H1 (cell line): Measurements from ENCODE around the gene BRPF3. TPM values are rescaled to one million over a fixed set of nuclear protein-coding genes. Genes with fewer than 3 reads are reported as not detected.

Experiments
- CTCF ChIA-PET: fragments of 300-600 bp; sonication (Branson Sonifier 250); formaldehyde crosslinking; loops from one replicate; lab custom pipeline; 2021; ENCODE audit not compliant: partially characterized antibody; lab: Charles Lee
- POLR2A ChIA-PET: fragments of 300-600 bp; sonication (Branson Sonifier 250); formaldehyde crosslinking; loops from one replicate; lab custom pipeline; 2021; ENCODE audit warnings: inconsistent platforms; ENCODE audit not compliant: partially characterized antibody; lab: Charles Lee
- DNase-seq, 2 experiments: peaks; one replicate each; pipeline versions ENCODE4 v3.0.0 to v3.0.0-alpha.2; 2010 to 2022; ENCODE audit warnings: low spot score in 2 of 2, low read depth in 1 of 2, mixed read lengths in 1 of 2
- FAIRE-seq: peaks from 2 replicates; lab custom pipeline; 2011; peaks lifted over from hg19 to GRCh38; lab: Jason Lieb, UNC
- H2AFZ ChIP-seq: 2 replicates; pipeline ENCODE4 v1.8.1; 2012; ENCODE audit warnings: low read length, inconsistent platforms
- H2AK5ac ChIP-seq: 2 replicates; pipeline ENCODE4 v1.6.1; 2013; ENCODE audit warnings: low read depth, low read length
- H2BK120ac ChIP-seq: replicated peaks from 2 replicates; pipeline ENCODE3; 2013; ENCODE audit warnings: low read depth, low read length, inconsistent platforms
- H2BK12ac ChIP-seq: 2 replicates; pipeline ENCODE4 v1.6.1; 2013; ENCODE audit warnings: low read depth, low read length
- H2BK15ac ChIP-seq: 2 replicates; pipeline ENCODE4 v1.6.1; 2013; ENCODE audit warnings: low read length
- H2BK20ac ChIP-seq: 2 replicates; pipeline ENCODE4 v1.6.1; 2013; ENCODE audit warnings: low read length
- H2BK5ac ChIP-seq: 2 replicates; pipeline ENCODE4 v1.6.1; 2013; ENCODE audit warnings: low read depth, low read length
- H3K14ac ChIP-seq: 2 replicates; pipeline ENCODE4 v1.6.1; 2013; ENCODE audit warnings: inconsistent platforms; ENCODE audit not compliant: insufficient read length
- H3K18ac ChIP-seq: 2 replicates; pipeline ENCODE4 v1.6.1; 2013; ENCODE audit warnings: low read length; ENCODE audit errors: extremely low read depth
- H3K23ac ChIP-seq: 2 replicates; pipeline ENCODE4 v1.6.1; 2013; ENCODE audit warnings: inconsistent platforms; ENCODE audit not compliant: insufficient read length
- H3K23me2 ChIP-seq: 2 replicates; pipeline ENCODE4 v1.6.1; 2013; ENCODE audit warnings: low read depth, low read length
- H3K27ac ChIP-seq: 2 replicates; pipeline ENCODE4 v1.6.1; 2011; ENCODE audit warnings: low read depth, low read length, inconsistent platforms
- H3K27me3 ChIP-seq, 4 experiments: replicated peaks in 1 of 4; 1 replicate in 1 of 4; 2 replicates in 3 of 4; pipeline versions ENCODE4 v1.6.1 to v1.8.1; 2011 to 2013; ENCODE audit warnings: low read length in 3 of 4, mild to moderate bottlenecking in 3 of 4, inconsistent platforms in 2 of 4, mixed read lengths in 2 of 4, moderate library complexity in 1 of 4; ENCODE audit not compliant: control insufficient read depth in 3 of 4, insufficient read depth in 3 of 4; ENCODE audit errors: extremely low read depth in 1 of 4
- H3K36me3 ChIP-seq, 4 experiments: 2 replicates each; pipeline versions ENCODE4 v1.6.1 to v1.8.1; 2011 to 2013; ENCODE audit warnings: mild to moderate bottlenecking in 4 of 4, low read length in 3 of 4, moderate library complexity in 2 of 4, control low read depth in 1 of 4, inconsistent platforms in 1 of 4; ENCODE audit not compliant: insufficient read depth in 4 of 4, control insufficient read depth in 2 of 4
- H3K4ac ChIP-seq: replicated peaks from 2 replicates; pipeline ENCODE3; 2013; ENCODE audit warnings: low read length, low read depth, mixed read lengths, inconsistent platforms; ENCODE audit not compliant: insufficient read length
- H3K4me1 ChIP-seq, 4 experiments: replicated peaks in 1 of 4; 1 replicate in 1 of 4; 2 replicates in 3 of 4; pipeline versions ENCODE4 v1.6.1 to v1.8.1; 2011 to 2013; ENCODE audit warnings: low read length in 3 of 4, inconsistent platforms in 2 of 4, mixed read lengths in 1 of 4; ENCODE audit not compliant: insufficient read depth in 4 of 4, control insufficient read depth in 3 of 4
- H3K4me2 ChIP-seq, 2 experiments: 2 replicates each; pipeline versions ENCODE4 v1.6.1 to v1.8.1; 2011 to 2013; ENCODE audit warnings: low read depth in 2 of 2, low read length in 2 of 2, control low read depth in 1 of 2, inconsistent platforms in 1 of 2, mild to moderate bottlenecking in 1 of 2; ENCODE audit not compliant: insufficient read depth in 1 of 2
- H3K4me3 ChIP-seq, 4 experiments: fragments of 200-600, 300-600 bp in 1 of 4; sonication (generic), shearing (Covaris generic), sonication (Bioruptor Twin) in 1 of 4; 2 replicates each; pipeline versions ENCODE4 v1.5.1 to v1.8.1; 2011 to 2016; ENCODE audit warnings: low read length in 4 of 4, low read depth in 3 of 4, control low read depth in 2 of 4, inconsistent platforms in 2 of 4, mild to moderate bottlenecking in 2 of 4, mixed read lengths in 1 of 4, moderate library complexity in 1 of 4; ENCODE audit not compliant: insufficient read depth in 2 of 4; ENCODE audit errors: extremely low read depth in 1 of 4
- H3K56ac ChIP-seq: replicated peaks from 2 replicates; pipeline ENCODE3; 2013; ENCODE audit warnings: low read depth, mild to moderate bottlenecking, mixed read lengths, low read length, inconsistent platforms; ENCODE audit not compliant: insufficient read length
- H3K79me1 ChIP-seq: 2 replicates; pipeline ENCODE4 v1.6.1; 2013; ENCODE audit warnings: low read depth, low read length, control low read depth
- H3K79me2 ChIP-seq, 2 experiments: 2 replicates each; pipeline versions ENCODE4 v1.6.1 to v1.8.1; 2012 to 2013; ENCODE audit warnings: low read length in 2 of 2, mild to moderate bottlenecking in 2 of 2, inconsistent platforms in 1 of 2; ENCODE audit not compliant: insufficient read depth in 2 of 2, control insufficient read depth in 1 of 2
- H3K9ac ChIP-seq, 4 experiments: replicated peaks in 1 of 4; 1 replicate in 1 of 4; 2 replicates in 3 of 4; pipeline versions ENCODE4 v1.6.1 to v1.8.1; 2011 to 2013; ENCODE audit warnings: low read depth in 3 of 4, low read length in 3 of 4, control low read depth in 2 of 4, mild to moderate bottlenecking in 2 of 4, moderate library complexity in 2 of 4, inconsistent platforms in 1 of 4; ENCODE audit errors: extremely low read depth in 1 of 4
- H3K9me3 ChIP-seq, 2 experiments: 2 replicates each; pipeline versions ENCODE4 v1.6.1 to v1.8.1; 2012 to 2013; ENCODE audit warnings: mild to moderate bottlenecking in 2 of 2, moderate library complexity in 2 of 2, control low read depth in 1 of 2, inconsistent platforms in 1 of 2, low read depth in 1 of 2, low read length in 1 of 2, mixed read lengths in 1 of 2; ENCODE audit not compliant: insufficient read depth in 2 of 2
- H4K20me1 ChIP-seq, 2 experiments: replicated peaks in 1 of 2; 2 replicates each; pipeline versions ENCODE3 to v1.8.1; 2011 to 2013; ENCODE audit warnings: inconsistent platforms in 2 of 2, low read length in 2 of 2, mild to moderate bottlenecking in 1 of 2; ENCODE audit not compliant: insufficient read depth in 2 of 2, control insufficient read depth in 1 of 2
- H4K5ac ChIP-seq: 2 replicates; pipeline ENCODE4 v1.6.1; 2013; ENCODE audit warnings: low read length, low read depth, mixed read lengths, inconsistent platforms; ENCODE audit not compliant: insufficient read length
- H4K8ac ChIP-seq: 2 replicates; pipeline ENCODE4 v1.8.0; 2013; ENCODE audit warnings: mild to moderate bottlenecking, moderate library complexity, low read length, inconsistent platforms; ENCODE audit not compliant: insufficient read depth; ENCODE audit errors: extremely low read depth
- H4K91ac ChIP-seq: replicated peaks from 2 replicates; pipeline ENCODE3; 2013; ENCODE audit warnings: low read length, mixed read lengths, inconsistent platforms; ENCODE audit not compliant: insufficient read length
- BACH1 ChIP-seq: IDR thresholded peaks from 2 replicates; pipeline ENCODE4 v1.6.1; 2012; ENCODE audit warnings: low read length, improper control_type of control experiment
- CBX5 ChIP-seq: fragments of 300-800, 300-1000 bp; sonication (generic); IDR thresholded peaks from 2 replicates; pipeline ENCODE4 v1.7.1; 2016; ENCODE audit warnings: antibody characterized with exemption, low read length, low read depth
- CHD2 ChIP-seq: IDR thresholded peaks from 2 replicates; pipeline ENCODE4 v1.6.1; 2012; ENCODE audit warnings: low read length, improper control_type of control experiment
- JUN ChIP-seq: IDR thresholded peaks from 2 replicates; pipeline ENCODE4 v1.6.1; 2011; ENCODE audit warnings: low read depth, mild to moderate bottlenecking, improper control_type of control experiment, low read length
- NANOG ChIP-seq: IDR thresholded peaks from 2 replicates; pipeline ENCODE4 v1.6.1; 2011; ENCODE audit warnings: low read length, low read depth, mild to moderate bottlenecking, inconsistent platforms; ENCODE audit not compliant: insufficient read depth, poor library complexity, severe bottlenecking
- POU5F1 ChIP-seq: IDR thresholded peaks from 2 replicates; pipeline ENCODE4 v1.6.1; 2011; ENCODE audit warnings: low read depth, mild to moderate bottlenecking, low read length, moderate library complexity
- SUZ12 ChIP-seq: fragments of 200-600 bp; sonication (generic); IDR thresholded peaks from 2 replicates; pipeline ENCODE4 v1.6.1; 2012; ENCODE audit warnings: mild to moderate bottlenecking, inconsistent platforms, low read length, moderate library complexity, mixed read lengths
- WGBS, 2 experiments: shearing (Covaris generic) in 1 of 2; methylation state at CpG; one replicate each; pipeline versions ENCODE4 v1.1.6 to v1.1.7; 2013 to 2015; ENCODE audit warnings: low lambda C conversion rate in 2 of 2, mixed read lengths in 2 of 2, inconsistent platforms in 1 of 2, low coverage in 1 of 2, missing lambda C conversion rate in 1 of 2; ENCODE audit not compliant: insufficient replicate concordance in 2 of 2, insufficient coverage in 1 of 2, insufficient read length in 1 of 2; ENCODE audit errors: extremely low coverage in 1 of 2, missing lambda C conversion rate in 1 of 2; 5-methylcytosine and 5-hydroxymethylcytosine counted together
- polyA plus RNA-seq, 7 experiments: library from polyadenylated mRNA; depleted of rRNA in 3 of 7; stranded (reverse) in 5 of 7; unstranded in 2 of 7; fragments of >200 nt in 5 of 7; fragments of 200-250 nt in 2 of 7; gene quantifications; 1 replicate in 5 of 7; 2 replicates in 1 of 7; 4 replicates in 1 of 7; pipeline versions ENCODE4 v1.2.1 to v1.2.3, GENCODE V29; 2011 to 2013; ENCODE audit warnings: missing spikeins in 2 of 7, mixed read lengths in 2 of 7
- total RNA-seq: library from RNA; stranded (reverse); fragmentation: NEBNext Ultra II Directional; extraction: Animal tissue kit (Norgen Biotek cat#: 25700); gene quantifications from 2 replicates; pipeline ENCODE4 v1.2.1, GENCODE V29; 2021

Gene BRPF3
- total and polyA plus RNA-seq, 2 of the 8 experiments (the other 6 are each of a cell fraction or from before 2014, with no cell fraction given) = 26.0 to 37.5 TPM

GRCh38 chr6:36226438-36227047 is 30.0 kb downstream of the BRPF3 start:
- FAIRE-seq (no peak), DNase-seq (no peak)
- Histone ChIP-seq H3K79me2 (no peaks in the 10 kb centered on the region), H3K36me3 (peaks cover 11 to 49% (median 42%) of the 10 kb centered on the region in 4 experiments), H2AFZ (no peak overlapping the region), H3K23me2 (no peaks in the 10 kb centered on the region), H3K4ac (no peak overlapping the region), H3K9me3 (no peaks in the 10 kb centered on the region), H2BK20ac (no peak overlapping the region), H3K4me2 (no peak overlapping the region), H3K18ac (no peak overlapping the region), H3K4me3 (no peak overlapping the region), H3K4me1 (no peaks in the 10 kb centered on the region), H3K14ac (no peak overlapping the region), H2AK5ac (no peak overlapping the region), H2BK15ac (no peak overlapping the region), H4K5ac (no peak overlapping the region), H2BK5ac (no peak overlapping the region), H3K27me3 (no peaks in the 10 kb centered on the region), H3K79me1 (peaks cover 3% of the 10 kb centered on the region; the same call in 1 of the 2 replicates), H2BK120ac (no peak overlapping the region), H4K20me1 (peaks cover 0 to 2% of the 10 kb centered on the region in 2 experiments), H2BK12ac (no peak overlapping the region), H3K23ac (no peak overlapping the region), H3K27ac (no peak overlapping the region), H4K8ac (no peak overlapping the region), H4K91ac (no peak overlapping the region), H3K56ac (no peak overlapping the region), H3K9ac (no peak overlapping the region)
- TF ChIP-seq CHD2 (no peak), JUN (no peak), SUZ12 (no peak), CBX5 (no peak), NANOG (no peak), BACH1 (no peak), POU5F1 (no peak)
- WGBS, 2 experiments = 95% methylated on average over 4 of the region's 4 CpGs; no CpG with 5 or more reads in 1 of the 2 experiments
- CTCF ChIA-PET = interaction anchor here (0.6 to 1.2 kb wide), 2 partner anchors 87 to 1179 kb away, joined by 3 to 4 read pairs; no protein-coding TSS in a partner anchor
- POLR2A ChIA-PET = interaction anchor here (1.7 kb wide), 1 partner anchor 15 kb away, joined by 4 read pairs; no protein-coding TSS in a partner anchor
